Ovary (tissue), 1 donor: ENCODE data around the gene DBNDD2.

ENCODE experiments used
- EP300 ChIP-seq: sonication (generic); formaldehyde crosslinking; IDR thresholded peaks from one replicate; pipeline ENCODE4 v1.6.1; 2017; ENCODE audit warnings: antibody characterized with exemption
- POLR2A ChIP-seq: fragments of 450-650 bp; IDR thresholded peaks from one replicate; pipeline ENCODE4 v1.6.1; 2017; ENCODE audit warnings: antibody characterized with exemption, mild to moderate bottlenecking, moderate library complexity

DNA sequence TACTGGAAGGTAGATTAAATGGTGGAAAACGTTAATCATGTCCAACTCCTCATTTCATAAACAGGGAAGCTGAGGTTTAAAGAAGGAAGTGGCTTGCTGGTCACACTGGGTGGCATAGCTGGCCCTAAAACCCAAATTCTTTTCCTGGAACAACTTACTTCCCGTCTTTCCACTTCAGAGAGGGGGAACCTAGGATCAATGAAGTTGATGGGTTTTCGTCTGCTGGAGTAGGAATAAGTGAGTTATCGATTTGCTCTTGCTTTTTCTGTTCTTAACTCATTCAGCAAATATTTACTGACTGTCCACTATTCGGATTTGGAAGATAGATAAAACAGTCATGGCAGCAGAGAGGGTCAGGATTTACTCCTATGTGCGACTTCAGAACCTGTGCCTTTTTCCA, 46.3 kb upstream of the DBNDD2 start:
- TF ChIP-seq EP300: no peak
- TF ChIP-seq POLR2A: no peak
